H9 (cell line): ENCODE measurements around the gene OR4C5. TPM values are rescaled to one million over a fixed set of nuclear protein-coding genes. Genes with fewer than 3 reads are reported as not detected.
"Not testable (repeated sequence)": the region's sequence is repeated elsewhere in the genome, so short reads cannot be mapped to it uniquely, and the experiment has no call there.

Experiments
- DNase-seq: peaks from one replicate; pipeline ENCODE4 v3.0.0-alpha.2; 2017
- H2AFZ ChIP-seq: one replicate; pipeline ENCODE4 v1.6.1; 2013; ENCODE audit warnings: mild to moderate bottlenecking, low read length, control low read depth, moderate library complexity
- H2AK5ac ChIP-seq: 2 replicates; pipeline ENCODE4 v1.6.1; 2013; ENCODE audit warnings: low read length, control low read depth, mixed read lengths; ENCODE audit not compliant: insufficient read length
- H2BK120ac ChIP-seq: one replicate; pipeline ENCODE4 v1.6.1; 2013; ENCODE audit warnings: low read depth, mild to moderate bottlenecking, low read length, control low read depth, inconsistent platforms; ENCODE audit not compliant: poor library complexity, severe bottlenecking
- H2BK12ac ChIP-seq: 2 replicates; pipeline ENCODE4 v1.6.1; 2013; ENCODE audit warnings: low read length, control low read depth, mixed read lengths, low read depth; ENCODE audit not compliant: insufficient read length
- H2BK15ac ChIP-seq: 2 replicates; pipeline ENCODE4 v1.6.1; 2013; ENCODE audit warnings: low read depth, low read length, control low read depth
- H2BK20ac ChIP-seq: one replicate; pipeline ENCODE4 v1.6.1; 2013; ENCODE audit warnings: low read depth, mild to moderate bottlenecking, low read length, control low read depth, inconsistent platforms; ENCODE audit not compliant: poor library complexity, severe bottlenecking
- H2BK5ac ChIP-seq: 2 replicates; pipeline ENCODE4 v1.6.1; 2013; ENCODE audit warnings: low read length, control low read depth, mixed read lengths; ENCODE audit not compliant: insufficient read length
- H3K14ac ChIP-seq: 2 replicates; pipeline ENCODE4 v1.6.1; 2013; ENCODE audit warnings: low read length, control low read depth; ENCODE audit not compliant: insufficient read depth
- H3K18ac ChIP-seq: 2 replicates; pipeline ENCODE4 v1.6.1; 2013; ENCODE audit warnings: low read depth, mild to moderate bottlenecking, mixed read lengths, low read length, control low read depth; ENCODE audit not compliant: insufficient read length
- H3K23ac ChIP-seq: 2 replicates; pipeline ENCODE4 v1.6.1; 2013; ENCODE audit warnings: low read length, control low read depth, mixed read lengths, low read depth; ENCODE audit not compliant: insufficient read length
- H3K23me2 ChIP-seq: 2 replicates; pipeline ENCODE4 v1.6.1; 2013; ENCODE audit warnings: low read depth, mild to moderate bottlenecking, mixed read lengths, low read length, control low read depth; ENCODE audit not compliant: insufficient read length, poor library complexity, severe bottlenecking
- H3K27ac ChIP-seq: 2 replicates; pipeline ENCODE4 v1.5.1; 2013; ENCODE audit warnings: low read length, control low read depth, mixed read lengths, low read depth; ENCODE audit not compliant: insufficient read length
- H3K27me3 ChIP-seq: 2 replicates; pipeline ENCODE4 v1.6.1; 2013; ENCODE audit warnings: low read length, control low read depth, inconsistent platforms; ENCODE audit not compliant: insufficient read depth
- H3K4ac ChIP-seq: 2 replicates; pipeline ENCODE4 v1.6.1; 2013; ENCODE audit warnings: low read depth, mild to moderate bottlenecking, control low read depth, inconsistent platforms, low read length, moderate library complexity
- H3K4me1 ChIP-seq: 2 replicates; pipeline ENCODE4 v1.6.1; 2013; ENCODE audit warnings: low read length, control low read depth, inconsistent platforms; ENCODE audit not compliant: insufficient read depth
- H3K4me2 ChIP-seq: 2 replicates; pipeline ENCODE4 v1.6.1; 2013; ENCODE audit warnings: low read length, control low read depth, mixed read lengths; ENCODE audit not compliant: insufficient read length, insufficient read depth
- H3K56ac ChIP-seq: 2 replicates; pipeline ENCODE4 v1.6.1; 2013; ENCODE audit warnings: low read depth, mild to moderate bottlenecking, mixed read lengths, low read length, control low read depth; ENCODE audit not compliant: insufficient read length
- H3K79me1 ChIP-seq: 2 replicates; pipeline ENCODE4 v1.6.1; 2013; ENCODE audit warnings: low read depth, mild to moderate bottlenecking, moderate library complexity, low read length, control low read depth, inconsistent platforms; ENCODE audit not compliant: insufficient read depth, poor library complexity, severe bottlenecking
- H3K79me2 ChIP-seq: 2 replicates; pipeline ENCODE4 v1.6.1; 2013; ENCODE audit warnings: low read length, control low read depth, inconsistent platforms; ENCODE audit not compliant: insufficient read depth
- H3K9ac ChIP-seq: 2 replicates; pipeline ENCODE4 v1.6.1; 2013; ENCODE audit warnings: low read length, control low read depth, mixed read lengths; ENCODE audit not compliant: insufficient read length; ENCODE audit errors: extremely low read depth
- H3K9me3 ChIP-seq: one replicate; pipeline ENCODE4 v1.6.1; 2013; ENCODE audit warnings: low read depth, low read length, inconsistent platforms; ENCODE audit not compliant: control insufficient read depth
- H3T11ph ChIP-seq: one replicate; pipeline ENCODE4 v1.6.1; 2013; ENCODE audit warnings: mild to moderate bottlenecking, low read length, control low read depth, inconsistent platforms
- H4K20me1 ChIP-seq: one replicate; pipeline ENCODE4 v1.6.1; 2013; ENCODE audit not compliant: control insufficient read depth, insufficient read length, insufficient read depth
- H4K5ac ChIP-seq: 2 replicates; pipeline ENCODE4 v1.6.1; 2013; ENCODE audit warnings: low read depth, mild to moderate bottlenecking, mixed read lengths, low read length, control low read depth; ENCODE audit not compliant: insufficient read length
- H4K8ac ChIP-seq: replicated peaks from 2 replicates; pipeline ENCODE4 v1.6.1; 2013; ENCODE audit warnings: low read length, control low read depth, mixed read lengths, low read depth; ENCODE audit not compliant: insufficient read length
- H4K91ac ChIP-seq: 2 replicates; pipeline ENCODE4 v1.6.1; 2013; ENCODE audit warnings: low read depth, mild to moderate bottlenecking, moderate library complexity, mixed read lengths, low read length, control low read depth; ENCODE audit not compliant: insufficient read length
- H3K27ac Mint-ChIP-seq, 3 experiments: 2 replicates in 2 of 3; 3 replicates in 1 of 3; pipeline ENCODE4 v1.8.0; 2020 to 2021; ENCODE audit warnings: mixed read lengths in 3 of 3, mild to moderate bottlenecking in 1 of 3, moderate library complexity in 1 of 3
- H3K27me3 Mint-ChIP-seq: 2 replicates; pipeline ENCODE4 v1.8.0; 2021; ENCODE audit warnings: low read depth, mild to moderate bottlenecking, moderate library complexity, mixed read lengths
- H3K36me3 Mint-ChIP-seq, 3 experiments: 2 replicates in 2 of 3; 3 replicates in 1 of 3; pipeline ENCODE4 v1.8.0; 2020 to 2021; ENCODE audit warnings: low read depth in 3 of 3, mixed read lengths in 3 of 3; ENCODE audit not compliant: insufficient read depth in 1 of 3
- H3K4me1 Mint-ChIP-seq, 2 experiments: 2 replicates each; pipeline ENCODE4 v1.8.0; 2020; ENCODE audit warnings: mixed read lengths in 2 of 2
- H3K4me3 Mint-ChIP-seq, 2 experiments: 2 replicates in 1 of 2; 3 replicates in 1 of 2; pipeline ENCODE4 v1.8.0; 2020 to 2021; ENCODE audit warnings: mild to moderate bottlenecking in 2 of 2, mixed read lengths in 2 of 2, moderate library complexity in 1 of 2
- H3K9me3 Mint-ChIP-seq, 2 experiments: 2 replicates in 1 of 2; 3 replicates in 1 of 2; pipeline ENCODE4 v1.8.0; 2020; ENCODE audit warnings: mild to moderate bottlenecking in 2 of 2, mixed read lengths in 2 of 2, moderate library complexity in 1 of 2
- WGBS: extraction: QIAGEN DNeasy Blood & Tissue Kit; methylation state at CpG from one replicate; pipeline ENCODE4 v1.1.7; 2013; ENCODE audit warnings: missing lambda C conversion rate, low lambda C conversion rate, mixed read lengths; ENCODE audit not compliant: insufficient read length; ENCODE audit errors: extremely low coverage; 5-methylcytosine and 5-hydroxymethylcytosine counted together
- total RNA-seq: library from RNA; stranded (reverse); gene quantifications from 2 replicates; pipeline ENCODE4 v1.2.1, GENCODE V29; 2021

The OR4C5 gene
- total RNA-seq, 1 experiment from 2014 or later, result not detected

DNA sequence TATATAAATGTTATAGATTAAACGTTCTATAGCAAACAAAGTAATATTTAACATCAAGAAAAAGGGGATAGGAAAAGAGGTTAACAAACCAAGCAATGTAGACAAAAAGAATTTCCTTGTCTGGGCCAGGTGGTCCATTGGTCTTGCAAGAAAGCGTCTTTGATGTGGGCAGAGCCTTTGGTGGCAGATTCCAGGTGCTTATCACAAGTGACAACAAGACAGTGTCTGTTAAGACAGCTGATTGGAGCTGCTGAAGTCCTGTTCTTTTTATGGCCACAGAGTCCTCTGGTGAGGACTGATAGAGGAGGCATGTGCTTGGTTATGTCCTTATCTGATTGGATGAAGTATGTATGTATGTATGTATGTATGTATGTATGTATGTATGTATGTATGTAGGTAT is 5.0 kb downstream of the OR4C5 start:
- not testable (repeated sequence) for H3K79me1 ChIP-seq, H3K4me2 ChIP-seq, H3K79me2 ChIP-seq, H3K14ac ChIP-seq, H3K27me3 Mint-ChIP-seq, H2AFZ ChIP-seq, H3K56ac ChIP-seq, H3K4ac ChIP-seq, H3K4me1 ChIP-seq, H3K23ac ChIP-seq, H3K9ac ChIP-seq, H4K20me1 ChIP-seq, H2BK15ac ChIP-seq, DNase-seq, H2BK12ac ChIP-seq, H3K27ac Mint-ChIP-seq, H3T11ph ChIP-seq, H4K91ac ChIP-seq, H3K27me3 ChIP-seq, H3K4me1 Mint-ChIP-seq, H2BK20ac ChIP-seq, H3K23me2 ChIP-seq, H3K18ac ChIP-seq, H4K8ac ChIP-seq, H3K4me3 Mint-ChIP-seq, H3K27ac ChIP-seq, H2BK5ac ChIP-seq, H4K5ac ChIP-seq, H2BK120ac ChIP-seq, H2AK5ac ChIP-seq
- Mint-ChIP-seq H3K9me3 (peaks cover 92 to 98% of the 10 kb centered on the region in 2 experiments), H3K36me3 (peaks cover 0 to 16% (median 10%) of the 10 kb centered on the region in 3 experiments; a peak in 5 of 7 replicates)
- no CpG with 5 or more reads among the region's 2 CpGs for WGBS
- peaks cover 84% of the 10 kb centered on the region for H3K9me3 ChIP-seq
